H1 (cell line): Measurements from ENCODE around the gene AK2. TPM values are rescaled to one million over a fixed set of nuclear protein-coding genes. Genes with fewer than 3 reads are reported as not detected.

ENCODE experiments used
- BCL11A ChIP-seq, 2 experiments: IDR thresholded peaks; one replicate each; pipeline ENCODE4 v1.6.1; 2011; ENCODE audit warnings: low read depth in 2 of 2, low read length in 2 of 2, mild to moderate bottlenecking in 2 of 2
- CHD7 ChIP-seq: fragments of 300-600 bp; sonication (generic); IDR thresholded peaks from 2 replicates; pipeline ENCODE4 v1.7.1; 2012; ENCODE audit warnings: low read length, moderate library complexity, mild to moderate bottlenecking, inconsistent platforms; ENCODE audit not compliant: insufficient replicate concordance
- CREB1 ChIP-seq: IDR thresholded peaks from 2 replicates; pipeline ENCODE4 v1.6.1; 2012; ENCODE audit warnings: inconsistent platforms
- CTBP2 ChIP-seq: IDR thresholded peaks from 2 replicates; pipeline ENCODE4 v1.7.0; 2011; ENCODE audit warnings: borderline replicate concordance, mild to moderate bottlenecking, moderate library complexity, mixed read lengths, low read length; ENCODE audit not compliant: insufficient read depth, insufficient read length
- EGR1 ChIP-seq: IDR thresholded peaks from 2 replicates; pipeline ENCODE4 v1.6.1; 2011; ENCODE audit warnings: low read depth, low read length, borderline replicate concordance
- KDM4A ChIP-seq: IDR thresholded peaks from one replicate; pipeline ENCODE4 v1.7.1; 2012; ENCODE audit warnings: low read depth, mild to moderate bottlenecking, moderate library complexity, low read length, inconsistent platforms; ENCODE audit not compliant: severe bottlenecking
- POLR2AphosphoS5 ChIP-seq: IDR thresholded peaks from 2 replicates; pipeline ENCODE4 v1.6.1; 2011; ENCODE audit warnings: low read depth, low read length
- POU5F1 ChIP-seq: IDR thresholded peaks from 2 replicates; pipeline ENCODE4 v1.6.1; 2011; ENCODE audit warnings: low read depth, mild to moderate bottlenecking, low read length, moderate library complexity
- SP4 ChIP-seq: IDR thresholded peaks from 2 replicates; pipeline ENCODE4 v1.6.1; 2012; ENCODE audit warnings: low read length, inconsistent platforms
- TAF7 ChIP-seq: optimal IDR thresholded peaks from 2 replicates; pipeline ENCODE3; 2011; ENCODE audit warnings: low read depth, mild to moderate bottlenecking, inconsistent platforms, low read length, moderate library complexity, borderline replicate concordance
- polyA plus RNA-seq, 7 experiments: library from polyadenylated mRNA; depleted of rRNA in 3 of 7; stranded (reverse) in 5 of 7; unstranded in 2 of 7; fragments of >200 nt in 5 of 7; fragments of 200-250 nt in 2 of 7; gene quantifications; 1 replicate in 5 of 7; 2 replicates in 1 of 7; 4 replicates in 1 of 7; pipeline versions ENCODE4 v1.2.1 to v1.2.3, GENCODE V29; 2011 to 2013; ENCODE audit warnings: missing spikeins in 2 of 7, mixed read lengths in 2 of 7
- total RNA-seq: library from RNA; stranded (reverse); fragmentation: NEBNext Ultra II Directional; extraction: Animal tissue kit (Norgen Biotek cat#: 25700); gene quantifications from 2 replicates; pipeline ENCODE4 v1.2.1, GENCODE V29; 2021

AK2 gene
- total and polyA plus RNA-seq, 2 of the 8 experiments (the other 6 are each of a cell fraction or from before 2014, with no cell fraction given): 92.3 to 137 TPM

DNA sequence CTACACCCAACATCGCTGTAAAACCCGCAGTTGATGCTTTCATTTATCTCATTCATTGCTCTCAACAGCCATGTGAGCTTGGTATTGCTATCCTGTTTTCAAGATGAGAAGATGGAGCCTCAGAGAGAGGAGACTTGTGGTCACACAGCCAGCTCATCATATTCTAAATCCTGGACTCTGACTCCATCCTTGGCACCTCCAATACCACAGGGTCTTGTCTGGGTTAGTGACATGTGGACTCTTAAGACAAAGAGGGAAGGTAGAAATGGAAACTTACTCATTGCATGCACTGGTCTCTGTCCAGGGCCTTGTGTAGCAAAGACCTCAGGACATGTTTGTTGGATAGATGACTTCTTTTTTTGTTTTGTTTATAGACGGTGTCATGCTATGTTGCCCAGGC is 65.1 kb downstream of the AK2 start (continued):
- TF ChIP-seq CHD7 (no peak), BCL11A (IDR thresholded peaks at IDR 0.05; ENCODE audit: low read depth in 2 of 2, low read length in 2 of 2) (no peak), KDM4A (no peak), SP4 (no peak), TAF7 (no peak), CTBP2 (no peak), EGR1 (no peak), POLR2AphosphoS5 (no peak), POU5F1 (no peak), CREB1 (no peak)
